Keratinocyte (primary cell): ENCODE results near the gene FAM177A1. TPM values are rescaled to one million over a fixed set of nuclear protein-coding genes. Genes with fewer than 3 reads are reported as not detected.

ENCODE experiments used
- DNase-seq: peaks from one replicate; pipeline ENCODE4 v3.0.0-alpha.2; 2011; ENCODE audit warnings: low read depth, missing footprints, low spot score
- FAIRE-seq: peaks from 2 replicates; lab custom pipeline; 2011; peaks lifted over from hg19 to GRCh38; lab: Jason Lieb, UNC
- H2AFZ ChIP-seq: 2 replicates; pipeline ENCODE4 v1.6.0; 2012; ENCODE audit warnings: low read length, control low read depth, inconsistent platforms; ENCODE audit not compliant: control insufficient read depth
- H3K27ac ChIP-seq: 2 replicates; pipeline ENCODE4 v1.5.1; 2011; ENCODE audit warnings: low read length; ENCODE audit not compliant: control insufficient read depth, insufficient read depth
- H3K27me3 ChIP-seq: 3 replicates; pipeline ENCODE4 v1.6.0; 2011; ENCODE audit warnings: low read length; ENCODE audit not compliant: control insufficient read depth, insufficient read depth; ENCODE audit errors: extremely low read depth
- H3K36me3 ChIP-seq, 2 experiments: 2 replicates in 1 of 2; 3 replicates in 1 of 2; pipeline ENCODE4 v1.5.1; 2011; ENCODE audit warnings: low read length in 2 of 2, mild to moderate bottlenecking in 1 of 2; ENCODE audit not compliant: control insufficient read depth in 2 of 2, insufficient read depth in 2 of 2; ENCODE audit errors: extremely low read depth in 1 of 2
- H3K4me1 ChIP-seq: 3 replicates; pipeline ENCODE4 v1.5.1; 2011; ENCODE audit warnings: low read length; ENCODE audit not compliant: control insufficient read depth, insufficient read depth; ENCODE audit errors: extremely low read depth
- H3K4me2 ChIP-seq: 3 replicates; pipeline ENCODE4 v1.6.0; 2011; ENCODE audit warnings: low read depth, low read length; ENCODE audit not compliant: control insufficient read depth, insufficient read depth; ENCODE audit errors: extremely low read depth
- H3K4me3 ChIP-seq, 3 experiments: fragments of 200-600 bp in 1 of 3; sonication (generic) in 1 of 3; 2 replicates in 2 of 3; 3 replicates in 1 of 3; pipeline ENCODE4 v1.5.1; 2011 to 2016; ENCODE audit warnings: low read length in 3 of 3, mild to moderate bottlenecking in 3 of 3, control low read depth in 2 of 3, inconsistent platforms in 1 of 3, low read depth in 1 of 3, mixed read lengths in 1 of 3, mixed run types in 1 of 3, moderate library complexity in 1 of 3; ENCODE audit not compliant: control insufficient read depth in 2 of 3, insufficient read depth in 2 of 3; ENCODE audit errors: extremely low read depth in 1 of 3
- H3K79me2 ChIP-seq: 2 replicates; pipeline ENCODE4 v1.6.0; 2012; ENCODE audit warnings: low read length; ENCODE audit not compliant: control insufficient read depth, insufficient read depth
- H3K9ac ChIP-seq: 3 replicates; pipeline ENCODE4 v1.6.0; 2011; ENCODE audit warnings: low read length; ENCODE audit not compliant: control insufficient read depth, insufficient read depth; ENCODE audit errors: extremely low read depth
- H3K9me1 ChIP-seq: 3 replicates; pipeline ENCODE4 v1.6.0; 2011; ENCODE audit warnings: low read length; ENCODE audit not compliant: control insufficient read depth, insufficient read depth; ENCODE audit errors: extremely low read depth
- H3K9me3 ChIP-seq: 2 replicates; pipeline ENCODE4 v1.5.1; 2012; ENCODE audit warnings: low read depth, low read length; ENCODE audit not compliant: control insufficient read depth
- H4K20me1 ChIP-seq: 3 replicates; pipeline ENCODE4 v1.6.0; 2011; ENCODE audit warnings: low read length; ENCODE audit not compliant: control insufficient read depth, insufficient read depth; ENCODE audit errors: extremely low read depth
- CTCF ChIP-seq, 3 experiments: IDR thresholded peaks in 1 of 3; conservative IDR thresholded peaks in 1 of 3; optimal IDR thresholded peaks in 1 of 3; 2 replicates in 2 of 3; 3 replicates in 1 of 3; pipeline versions ENCODE3 to v1.5.1; 2011; ENCODE audit warnings: low read length in 3 of 3, mild to moderate bottlenecking in 3 of 3, moderate library complexity in 2 of 3, control low read depth in 1 of 3, inconsistent platforms in 1 of 3; ENCODE audit not compliant: insufficient read depth in 2 of 3; ENCODE audit errors: extremely low read depth in 1 of 3
- EZH2 ChIP-seq: IDR thresholded peaks from one replicate; pipeline ENCODE4 v1.6.1; 2012; ENCODE audit warnings: inconsistent platforms, mild to moderate bottlenecking, low read length, moderate library complexity
- dilution Hi-C: fragments of 300-500 bp; cut with MboI; formaldehyde crosslinking; loops from one replicate; pipeline ENCODE4 v1.7.0; 2020; ENCODE audit warnings: low sequenced_read_pairs; ENCODE audit not compliant: extremely low pct_ligation_motif_present
- polyA plus RNA-seq, 5 experiments: library from polyadenylated mRNA; depleted of rRNA in 3 of 5; stranded (reverse) in 3 of 5; stranded (forward) in 1 of 5; unstranded in 1 of 5; fragments of >200 nt; gene quantifications; 1 replicate in 1 of 5; 2 replicates in 3 of 5; 3 replicates in 1 of 5; pipeline versions ENCODE4 v1.2.1 to v1.2.3, GENCODE V29; 2011 to 2012; ENCODE audit warnings: missing spikeins in 2 of 5, low read depth in 1 of 5, low replicate concordance in 1 of 5

The FAM177A1 gene
- polyA plus RNA-seq, 1 donor (not counting 4 experiments of a cell fraction or from before 2014, with no cell fraction given): 53.1 TPM

GRCh38 chr14:35121887-35122695 is 76.0 kb downstream of the FAM177A1 start, which contains the start of the genes PPP2R3C and PRORP:
Gene PPP2R3C (minus strand): TSS chr14:35121990. CDS start chr14:35121959, 31 bp downstream.
Gene PRORP (plus strand): TSS chr14:35122552. CDS start chr14:35123246, 694 bp downstream.
- Histone ChIP-seq H4K20me1 (no peaks in the 10 kb centered on the region), H3K4me2 (peak within 1 kb of the TSS; percentile 90), H3K9me1 (no peaks in the 10 kb centered on the region), H3K9ac (peak within 1 kb of the TSS; percentile 99), H3K27me3 (no peaks in the 10 kb centered on the region), H3K79me2 (peaks cover 21% of the 10 kb centered on the region), H3K36me3 (no peaks in the 10 kb centered on the region), H3K27ac (peak within 1 kb of the TSS; percentile 99), H2AFZ (peak within 1 kb of the TSS; percentile 99), H3K9me3 (no peaks in the 10 kb centered on the region), H3K4me1 (peaks cover 13% of the 10 kb centered on the region), H3K4me3 (peak within 1 kb of the TSS; percentile 63 to 85 (median 82))
- dilution Hi-C loops: no loop called here
- DNase-seq (peak; percentile 79), FAIRE-seq (peak; percentile 81)
- TF ChIP-seq CTCF (optimal IDR thresholded peaks at IDR 0.05 in 1 of 3, IDR thresholded peaks at IDR 0.05 in 1 of 3, conservative IDR thresholded peaks at IDR 0.05 in 1 of 3; ENCODE audit: extremely low read depth in 1 of 3, insufficient read depth in 2 of 3, low read length in 3 of 3): no peak
- no peak for TF ChIP-seq EZH2

GRCh38 chr14:35122696-35123387 is 76.8 kb downstream of the FAM177A1 start:
- Histone ChIP-seq H3K27ac (peak overlapping the region; percentile 99), H3K79me2 (peaks cover 25% of the 10 kb centered on the region), H3K4me3 (peak overlapping the region; percentile 63 to 85 (median 82)), H2AFZ (peak overlapping the region; percentile 99), H3K27me3 (no peaks in the 10 kb centered on the region), H3K36me3 (no peaks in the 10 kb centered on the region), H3K4me1 (peaks cover 13% of the 10 kb centered on the region), H3K4me2 (peak overlapping the region; percentile 90), H4K20me1 (no peaks in the 10 kb centered on the region), H3K9me1 (no peaks in the 10 kb centered on the region), H3K9ac (peak overlapping the region; percentile 99), H3K9me3 (no peaks in the 10 kb centered on the region)
- TF ChIP-seq EZH2: no peak
- no peak for TF ChIP-seq CTCF (optimal IDR thresholded peaks at IDR 0.05 in 1 of 3, IDR thresholded peaks at IDR 0.05 in 1 of 3, conservative IDR thresholded peaks at IDR 0.05 in 1 of 3; ENCODE audit: extremely low read depth in 1 of 3, insufficient read depth in 2 of 3, low read length in 3 of 3)
- peak; percentile 13 for DNase-seq
- dilution Hi-C loops: no loop called here
- no peak for FAIRE-seq
